Endothelial cell of umbilical vein (primary cell): ENCODE results near the gene VPS16. TPM values are rescaled to one million over a fixed set of nuclear protein-coding genes. Genes with fewer than 3 reads are reported as not detected.

Source experiments
- BruUV-seq: library from RNA; stranded (reverse); fragments of 400-500 nt; replicated peaks from 2 replicates; lab custom pipeline; 2021; lab: Mats Ljungman, UMichigan
- CTCF ChIA-PET: fragments of 300-600, 350-600 bp; sonication (Branson Sonifier 250); formaldehyde crosslinking; loops from one replicate; lab custom pipeline; 2021; ENCODE audit warnings: antibody characterized with exemption, inconsistent platforms; lab: Charles Lee
- POLR2A ChIA-PET: fragments of 300-600, 350-600 bp; sonication (Branson Sonifier 250); formaldehyde crosslinking; loops from one replicate; lab custom pipeline; 2021; ENCODE audit warnings: antibody characterized with exemption, inconsistent platforms; lab: Charles Lee
- DNase-seq: peaks from one replicate; pipeline ENCODE4 v3.0.0-alpha.2; 2011; ENCODE audit warnings: low read depth, low spot score
- FAIRE-seq: peaks from 2 replicates; lab custom pipeline; 2011; peaks lifted over from hg19 to GRCh38; lab: Jason Lieb, UNC
- H2AFZ ChIP-seq: 2 replicates; pipeline ENCODE4 v1.6.0; 2012; ENCODE audit warnings: low read depth, low read length, control low read depth, inconsistent platforms
- H3K27ac ChIP-seq: 2 replicates; pipeline ENCODE4 v1.5.1; 2011; ENCODE audit warnings: low read depth, mild to moderate bottlenecking, control low read depth, low read length, moderate library complexity; ENCODE audit not compliant: insufficient read depth
- H3K27me3 ChIP-seq, 2 experiments: 2 replicates each; pipeline versions ENCODE4 v1.6.0 to v1.6.1; 2011; ENCODE audit warnings: low read length in 2 of 2, mixed read lengths in 1 of 2; ENCODE audit not compliant: control insufficient read depth in 2 of 2, insufficient read depth in 2 of 2
- H3K36me3 ChIP-seq, 2 experiments: 2 replicates in 1 of 2; 3 replicates in 1 of 2; pipeline ENCODE4 v1.5.1; 2011; ENCODE audit warnings: low read length in 2 of 2, mild to moderate bottlenecking in 1 of 2, moderate library complexity in 1 of 2; ENCODE audit not compliant: control insufficient read depth in 2 of 2, insufficient read depth in 2 of 2; ENCODE audit errors: extremely low read depth in 1 of 2
- H3K4me1 ChIP-seq: 3 replicates; pipeline ENCODE4 v1.5.1; 2011; ENCODE audit warnings: mild to moderate bottlenecking, low read length; ENCODE audit not compliant: control insufficient read depth, insufficient read depth; ENCODE audit errors: extremely low read depth
- H3K4me2 ChIP-seq: 2 replicates; pipeline ENCODE4 v1.6.1; 2011; ENCODE audit warnings: low read length, control low read depth, mixed read lengths; ENCODE audit not compliant: insufficient read depth
- H3K4me3 ChIP-seq, 3 experiments: fragments of 200-600 bp in 1 of 3; sonication (generic), shearing (Covaris generic) in 1 of 3; replicated peaks in 1 of 3; 2 replicates each; pipeline ENCODE4 v1.5.1; 2011 to 2016; ENCODE audit warnings: control low read depth in 3 of 3, low read length in 3 of 3, mild to moderate bottlenecking in 2 of 3, inconsistent platforms in 1 of 3, low read depth in 1 of 3, moderate library complexity in 1 of 3; ENCODE audit not compliant: insufficient read depth in 1 of 3
- H3K79me2 ChIP-seq: 2 replicates; pipeline ENCODE4 v1.6.0; 2012; ENCODE audit warnings: low read length, inconsistent platforms; ENCODE audit not compliant: control insufficient read depth, insufficient read depth
- H3K9ac ChIP-seq: replicated peaks from 2 replicates; pipeline ENCODE3; 2011; ENCODE audit warnings: low read length, control low read depth; ENCODE audit not compliant: insufficient read depth; ENCODE audit errors: extremely low read depth
- H3K9me1 ChIP-seq: replicated peaks from 3 replicates; pipeline ENCODE4 v1.6.0; 2011; ENCODE audit warnings: mild to moderate bottlenecking, low read length; ENCODE audit not compliant: control insufficient read depth, insufficient read depth; ENCODE audit errors: extremely low read depth
- H3K9me3 ChIP-seq: replicated peaks from 2 replicates; pipeline ENCODE4 v1.5.1; 2012; ENCODE audit warnings: low read length, inconsistent platforms; ENCODE audit not compliant: control insufficient read depth, insufficient read depth
- H4K20me1 ChIP-seq: replicated peaks from 2 replicates; pipeline ENCODE3; 2011; ENCODE audit warnings: mild to moderate bottlenecking, low read length; ENCODE audit not compliant: control insufficient read depth, insufficient read depth; ENCODE audit errors: extremely low read depth
- EZH2 ChIP-seq: IDR thresholded peaks from 2 replicates; pipeline ENCODE4 v1.6.1; 2012; ENCODE audit warnings: borderline replicate concordance, low read depth, mild to moderate bottlenecking, moderate library complexity, low read length, inconsistent platforms; ENCODE audit not compliant: severe bottlenecking
- FOS ChIP-seq: IDR thresholded peaks from 2 replicates; pipeline ENCODE4 v1.6.1; 2011; ENCODE audit warnings: mild to moderate bottlenecking, low read length, moderate library complexity, borderline replicate concordance; ENCODE audit not compliant: insufficient read depth
- GATA2 ChIP-seq: IDR thresholded peaks from 2 replicates; pipeline ENCODE4 v1.7.0; 2011; ENCODE audit warnings: low read depth, mild to moderate bottlenecking, moderate library complexity, mixed read lengths, low read length; ENCODE audit not compliant: insufficient read length, insufficient read depth
- dilution Hi-C: fragments of 300-500 bp; cut with MboI; formaldehyde crosslinking; loops from one replicate; pipeline ENCODE4 v1.15.0; 2019; ENCODE audit warnings: low sequenced_read_pairs; ENCODE audit not compliant: extremely low pct_ligation_motif_present
- intact Hi-C: fragments of 100-400 bp; cut with micrococcal nuclease; formaldehyde crosslinking; loops from one replicate; pipeline ENCODE4 v1.10.0; 2022
- polyA plus RNA-seq, 4 experiments: library from polyadenylated mRNA; depleted of rRNA in 3 of 4; stranded (reverse) in 3 of 4; unstranded in 1 of 4; fragments of >200 nt; gene quantifications; 2 replicates each; pipeline versions ENCODE4 v1.2.1 to v1.2.3, GENCODE V29; 2011 to 2012; ENCODE audit warnings: missing spikeins in 1 of 4
- total RNA-seq: library from RNA; stranded (reverse); gene quantifications from 2 replicates; pipeline ENCODE4 v1.2.3, GENCODE V29; 2021
- TF ChIP-seq, protein P1 (sequence below): IDR thresholded peaks from 2 replicates; pipeline ENCODE4 v1.6.1; 2011; ENCODE audit not compliant: insufficient read depth, insufficient read length

VPS16 gene
- total and polyA plus RNA-seq, 2 donors (not counting 3 experiments of a cell fraction or from before 2014, with no cell fraction given): 37.6 to 42.3 TPM

GRCh38 chr20:2837221-2837960 is 3.2 kb upstream of the VPS16 start:
- Histone ChIP-seq H4K20me1 (no peaks in the 10 kb centered on the region), H3K27ac (no peak overlapping the region), H3K4me1 (peaks cover 4% of the 10 kb centered on the region), H3K4me3 (no peak overlapping the region), H3K9me1 (no peaks in the 10 kb centered on the region), H3K79me2 (peaks cover 3% of the 10 kb centered on the region), H3K36me3 (peaks cover 0 to 2% of the 10 kb centered on the region in 2 experiments), H2AFZ (no peak overlapping the region), H3K27me3 (no peaks in the 10 kb centered on the region), H3K9me3 (no peaks in the 10 kb centered on the region), H3K9ac (no peak overlapping the region), H3K4me2 (no peak overlapping the region)
- ChIA-PET CTCF (interaction anchor here (2.3 kb wide), 1 partner anchor 85 kb away, joined by 5 read pairs; no protein-coding TSS in a partner anchor), POLR2A (no interaction called here)
- FAIRE-seq: no peak
- BruUV-seq: no TSS peak
- TF ChIP-seq, protein P1, sequence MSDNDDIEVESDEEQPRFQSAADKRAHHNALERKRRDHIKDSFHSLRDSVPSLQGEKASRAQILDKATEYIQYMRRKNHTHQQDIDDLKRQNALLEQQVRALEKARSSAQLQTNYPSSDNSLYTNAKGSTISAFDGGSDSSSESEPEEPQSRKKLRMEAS: no peak
- peak; percentile 36 for TF ChIP-seq FOS
- dilution Hi-C loops (no loop called here), intact Hi-C loops (no loop called here)
- DNase-seq: no peak

DNA sequence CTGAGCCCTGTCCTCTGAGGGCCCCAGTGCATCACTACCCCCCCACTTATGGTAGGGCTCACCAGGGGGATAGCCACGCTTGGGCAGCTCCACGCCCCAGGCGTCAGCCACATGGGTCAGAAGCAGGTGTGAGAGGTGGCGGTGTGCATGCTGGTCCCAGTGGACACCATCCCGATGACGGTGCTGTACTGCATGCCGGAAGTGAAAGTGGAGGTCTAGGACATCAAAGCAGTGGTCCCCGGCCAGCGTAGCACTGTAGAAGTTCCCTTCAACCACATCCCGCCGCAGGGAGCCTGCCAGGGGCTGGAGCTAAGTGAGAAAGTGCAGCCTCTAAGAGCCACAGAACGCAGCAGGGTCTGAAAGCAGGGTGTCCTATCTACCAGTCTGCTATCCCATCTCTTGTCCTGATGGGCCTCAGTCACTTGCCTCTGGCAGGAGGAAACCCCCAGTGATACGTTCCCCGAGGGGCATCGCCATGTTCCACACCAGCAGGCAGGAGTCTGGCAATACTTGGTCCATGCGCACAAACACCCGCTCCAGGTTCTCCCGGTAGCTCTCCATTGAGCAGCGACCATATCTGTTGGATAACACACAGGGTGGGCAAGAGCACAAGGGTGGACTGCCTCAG is 2.3 kb upstream of the VPS16 start:
- Histone ChIP-seq H3K9me3 (no peaks in the 10 kb centered on the region), H4K20me1 (no peaks in the 10 kb centered on the region), H3K27ac (no peak overlapping the region), H2AFZ (no peak overlapping the region), H3K79me2 (peaks cover 3% of the 10 kb centered on the region), H3K4me3 (no peak overlapping the region), H3K4me1 (peaks cover 4% of the 10 kb centered on the region), H3K4me2 (no peak overlapping the region), H3K9me1 (no peaks in the 10 kb centered on the region), H3K36me3 (peaks cover 0 to 2% of the 10 kb centered on the region in 2 experiments), H3K9ac (no peak overlapping the region), H3K27me3 (no peaks in the 10 kb centered on the region)
- FAIRE-seq: no peak
- no peak for DNase-seq
- dilution Hi-C loops: no loop called here
- TF ChIP-seq EZH2: no peak
- TF ChIP-seq GATA2: no peak
- no TSS peak for BruUV-seq
- CTCF ChIA-PET: interaction anchor here (1.3 to 2.3 kb wide), 2 partner anchors 9 to 85 kb away, joined by 4 to 5 read pairs; no protein-coding TSS in a partner anchor
- intact Hi-C loops: no loop called here
- POLR2A ChIA-PET: interaction anchor here (0.6 kb wide), 1 partner anchor 34 kb away, joined by 4 read pairs; no protein-coding TSS in a partner anchor
